H1 (cell line): ENCODE results near the gene IQCK. TPM values are rescaled to one million over a fixed set of nuclear protein-coding genes. Genes with fewer than 3 reads are reported as not detected.

Experiments used
- ASH2L ChIP-seq: fragments of 200-600, 300-600 bp; sonication (generic); IDR thresholded peaks from one replicate; pipeline ENCODE4 v1.7.1; 2017; ENCODE audit warnings: low read length
- BACH1 ChIP-seq: IDR thresholded peaks from 2 replicates; pipeline ENCODE4 v1.6.1; 2012; ENCODE audit warnings: low read length, improper control_type of control experiment
- HDAC6 ChIP-seq: IDR thresholded peaks from one replicate; pipeline ENCODE4 v1.7.1; 2012; ENCODE audit warnings: low read depth, mild to moderate bottlenecking, inconsistent platforms, low read length, moderate library complexity
- SIN3A ChIP-seq, 2 experiments: IDR thresholded peaks in 1 of 2; conservative IDR thresholded peaks in 1 of 2; 2 replicates each; pipeline ENCODE4 v1.6.1; 2011 to 2012; ENCODE audit warnings: low read length in 2 of 2, improper control_type of control experiment in 1 of 2, low read depth in 1 of 2, mild to moderate bottlenecking in 1 of 2
- TEAD4 ChIP-seq: IDR thresholded peaks from 2 replicates; pipeline ENCODE4 v1.6.1; 2012; ENCODE audit warnings: low read depth, low read length, inconsistent platforms, mixed read lengths
- polyA plus RNA-seq, 7 experiments: library from polyadenylated mRNA; depleted of rRNA in 3 of 7; stranded (reverse) in 5 of 7; unstranded in 2 of 7; fragments of >200 nt in 5 of 7; fragments of 200-250 nt in 2 of 7; gene quantifications; 1 replicate in 5 of 7; 2 replicates in 1 of 7; 4 replicates in 1 of 7; pipeline versions ENCODE4 v1.2.1 to v1.2.3, GENCODE V29; 2011 to 2013; ENCODE audit warnings: missing spikeins in 2 of 7, mixed read lengths in 2 of 7
- total RNA-seq: library from RNA; stranded (reverse); fragmentation: NEBNext Ultra II Directional; extraction: Animal tissue kit (Norgen Biotek cat#: 25700); gene quantifications from 2 replicates; pipeline ENCODE4 v1.2.1, GENCODE V29; 2021
- TF ChIP-seq, protein P1 (sequence below), 3 experiments: IDR thresholded peaks; 1 replicate in 2 of 3; 2 replicates in 1 of 3; pipeline versions ENCODE4 v1.5.1 to v1.6.1; 2011; ENCODE audit warnings: low read length in 3 of 3, mild to moderate bottlenecking in 3 of 3, inconsistent platforms in 2 of 3, low read depth in 1 of 3, moderate library complexity in 1 of 3; ENCODE audit not compliant: insufficient read depth in 1 of 3; ENCODE audit errors: control extremely low read depth in 1 of 3

Gene IQCK
- total and polyA plus RNA-seq, 2 of the 8 experiments (the other 6 are each of a cell fraction or from before 2014, with no cell fraction given) = 6.2 to 9.3 TPM

DNA sequence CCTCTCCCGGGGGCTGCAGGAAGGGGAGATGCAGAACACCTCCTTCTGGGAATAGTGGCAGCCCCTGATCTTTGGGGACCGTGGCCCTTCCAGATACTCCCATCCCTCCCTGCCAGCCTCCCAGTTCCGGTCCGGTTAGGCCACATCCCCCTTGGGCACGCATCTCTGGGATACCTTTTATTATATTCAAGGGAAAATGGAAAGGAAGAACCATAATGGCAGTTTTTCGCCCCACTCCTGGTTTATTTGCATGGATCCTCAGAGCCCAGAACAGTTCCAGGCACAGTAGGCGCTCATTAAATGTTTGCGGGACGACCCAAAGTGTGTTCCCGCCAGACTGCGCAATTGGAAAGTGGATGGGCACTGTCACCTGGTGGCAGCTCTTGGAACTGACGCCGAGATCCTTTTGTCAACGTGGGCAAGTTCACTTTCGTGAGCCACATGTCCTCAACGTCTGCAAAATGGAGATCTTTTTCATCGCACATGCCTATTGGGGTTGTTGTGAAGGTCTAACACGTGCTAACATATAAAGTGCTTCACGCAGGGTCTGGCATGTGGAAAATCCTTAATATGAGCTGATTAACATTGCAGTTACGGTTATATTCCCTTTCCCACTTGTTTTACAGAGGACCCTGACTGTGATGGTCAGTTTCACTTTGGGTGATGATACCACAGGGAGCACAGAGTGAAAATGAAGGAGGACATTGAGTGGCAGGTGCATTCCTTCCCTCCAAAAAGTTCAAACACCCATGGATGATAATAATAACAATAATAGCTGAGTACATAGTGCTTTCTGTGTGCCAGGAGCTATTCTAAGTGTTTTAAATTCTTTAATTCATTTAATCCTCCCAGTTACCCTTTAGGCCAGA, 168.2 kb downstream of the IQCK start (continued):
- TF ChIP-seq TEAD4 (0 out of 2 replicates have a peak, but pooled peaks have one; percentile 10), SIN3A (conservative IDR thresholded peaks at IDR 0.05 in 1 of 2, IDR thresholded peaks at IDR 0.05 in 1 of 2; ENCODE audit: low read depth in 1 of 2, low read length in 2 of 2) (peak in 1 of 2 experiments; percentile 80; a peak in 2 of 4 replicates), HDAC6 (no peak), ASH2L (peak; percentile 35), BACH1 (peak; percentile 46)
- TF ChIP-seq, protein P1, sequence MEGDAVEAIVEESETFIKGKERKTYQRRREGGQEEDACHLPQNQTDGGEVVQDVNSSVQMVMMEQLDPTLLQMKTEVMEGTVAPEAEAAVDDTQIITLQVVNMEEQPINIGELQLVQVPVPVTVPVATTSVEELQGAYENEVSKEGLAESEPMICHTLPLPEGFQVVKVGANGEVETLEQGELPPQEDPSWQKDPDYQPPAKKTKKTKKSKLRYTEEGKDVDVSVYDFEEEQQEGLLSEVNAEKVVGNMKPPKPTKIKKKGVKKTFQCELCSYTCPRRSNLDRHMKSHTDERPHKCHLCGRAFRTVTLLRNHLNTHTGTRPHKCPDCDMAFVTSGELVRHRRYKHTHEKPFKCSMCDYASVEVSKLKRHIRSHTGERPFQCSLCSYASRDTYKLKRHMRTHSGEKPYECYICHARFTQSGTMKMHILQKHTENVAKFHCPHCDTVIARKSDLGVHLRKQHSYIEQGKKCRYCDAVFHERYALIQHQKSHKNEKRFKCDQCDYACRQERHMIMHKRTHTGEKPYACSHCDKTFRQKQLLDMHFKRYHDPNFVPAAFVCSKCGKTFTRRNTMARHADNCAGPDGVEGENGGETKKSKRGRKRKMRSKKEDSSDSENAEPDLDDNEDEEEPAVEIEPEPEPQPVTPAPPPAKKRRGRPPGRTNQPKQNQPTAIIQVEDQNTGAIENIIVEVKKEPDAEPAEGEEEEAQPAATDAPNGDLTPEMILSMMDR (IDR thresholded peaks at IDR 0.05; ENCODE audit: control extremely low read depth in 1 of 3, insufficient read depth in 1 of 3, low read depth in 1 of 3, low read length in 3 of 3) = peak; percentile 91 to 100 (median 100)
- TF ChIP-seq, all 59 proteins: peak for 11
